Adrenal gland (tissue), 12 donors: Measurements from ENCODE around the gene CUEDC1. TPM values are rescaled to one million over a fixed set of nuclear protein-coding genes. Genes with fewer than 3 reads are reported as not detected.
"Not testable (repeated sequence)": the region's sequence is repeated elsewhere in the genome, so short reads cannot be mapped to it uniquely, and the experiment has no call there.

ENCODE experiments used
- DNase-seq, 7 donors: peaks; one replicate each; pipeline ENCODE4 v3.0.0-alpha.2; 2019 to 2020
- H3K27ac ChIP-seq, 5 donors: fragments of 200-600 bp; sonication (generic) in 4 of 5; 1 replicate in 3 of 5; 2 replicates in 2 of 5; pipeline versions ENCODE4 v1.5.1 to v1.8.0; 2016 to 2020; ENCODE audit warnings: mild to moderate bottlenecking in 1 of 5
- H3K27me3 ChIP-seq: fragments of 200-600 bp; 2 replicates; pipeline ENCODE4 v1.8.0; 2021
- H3K36me3 ChIP-seq, 2 donors: fragments of 200-600 bp; replicated peaks in 1 of 2; 1 replicate in 1 of 2; 2 replicates in 1 of 2; pipeline versions ENCODE4 v1.5.1 to v1.8.0; 2018 to 2022
- H3K4me1 ChIP-seq, 2 donors: fragments of 200-600 bp; replicated peaks in 1 of 2; 1 replicate in 1 of 2; 2 replicates in 1 of 2; pipeline versions ENCODE4 v1.5.1 to v1.8.0; 2018 to 2021
- H3K4me3 ChIP-seq, 4 donors: fragments of 200-600 bp; sonication (generic) in 3 of 4; one replicate each; pipeline ENCODE4 v1.5.1; 2016 to 2018
- H3K9me3 ChIP-seq, 3 donors: fragments of 200-600 bp; sonication (generic) in 1 of 3; replicated peaks in 1 of 3; 1 replicate in 2 of 3; 2 replicates in 1 of 3; pipeline versions ENCODE4 v1.5.1 to v1.8.0; 2016 to 2021
- POLR2A ChIP-seq, 2 donors: fragments of 450-650 bp; IDR thresholded peaks; one replicate each; pipeline ENCODE4 v1.6.1; 2017; ENCODE audit warnings: antibody characterized with exemption in 2 of 2, mild to moderate bottlenecking in 2 of 2, moderate library complexity in 1 of 2
- WGBS, 4 donors: extraction: QIAGEN DNeasy Blood & Tissue Kit in 2 of 4; methylation state at CpG; one replicate each; pipeline versions ENCODE4 v1.1.5 to v1.1.7; 2013 to 2017; 5-methylcytosine and 5-hydroxymethylcytosine counted together
- intact Hi-C, 2 donors: fragments of 100-400 bp; cut with DNase I; formaldehyde crosslinking; loops; one replicate each; pipeline versions ENCODE4 v1.14.1 to v1.15.0; 2022 to 2023
- polyA plus RNA-seq, 3 donors: library from polyadenylated mRNA; stranded (reverse); fragments of 200-250 nt in 2 of 3; fragments of 350-450 nt in 1 of 3; fragmentation: Illumina TruSeq in 1 of 3; extraction: RNeasy Lipid Tissue Mini Kit (QIAGEN cat#74804) in 1 of 3; gene quantifications; one replicate each; pipeline ENCODE4 v1.2.3, GENCODE V29; 2013 to 2014
- total RNA-seq, 9 donors: library from RNA; depleted of rRNA in 4 of 9; stranded (reverse); fragments of >200 nt in 4 of 9; fragments of 120-200 nt in 1 of 9; fragmentation: NEBNext Ultra II Directional in 1 of 9; extraction: Animal tissue kit (Norgen Biotek cat#: 25700) in 1 of 9; gene quantifications; one replicate each; pipeline versions ENCODE4 v1.1.0 to v1.2.4, GENCODE V29; 2013 to 2023
- TF ChIP-seq, protein P1 (sequence below), 6 experiments: fragments of 450-650 bp in 4 of 6; fragments of 200-600 bp in 2 of 6; sonication (generic) in 1 of 6; IDR thresholded peaks; 1 replicate in 5 of 6; 2 replicates in 1 of 6; pipeline versions ENCODE4 v1.5.1 to v1.8.0; 2016 to 2021; ENCODE audit warnings: antibody characterized with exemption in 6 of 6, mild to moderate bottlenecking in 2 of 6, moderate library complexity in 1 of 6
- donor health status: healthy with polysubstance abuse.
- donor health status: Bipolar disorder and iron deficiency.
- donor health status: DM: yes; HTN: yes; CAD: no.
- donor health status: DM: no; HTN: no; CAD: no.
- donor health status: DM: no; HTN: no; CAD: no.
- donor health status: DM: yes; HTN: yes; CAD: no.

Gene CUEDC1
- total and polyA plus RNA-seq, 12 donors: 9.4 to 47.3 (median 39.0) TPM

DNA sequence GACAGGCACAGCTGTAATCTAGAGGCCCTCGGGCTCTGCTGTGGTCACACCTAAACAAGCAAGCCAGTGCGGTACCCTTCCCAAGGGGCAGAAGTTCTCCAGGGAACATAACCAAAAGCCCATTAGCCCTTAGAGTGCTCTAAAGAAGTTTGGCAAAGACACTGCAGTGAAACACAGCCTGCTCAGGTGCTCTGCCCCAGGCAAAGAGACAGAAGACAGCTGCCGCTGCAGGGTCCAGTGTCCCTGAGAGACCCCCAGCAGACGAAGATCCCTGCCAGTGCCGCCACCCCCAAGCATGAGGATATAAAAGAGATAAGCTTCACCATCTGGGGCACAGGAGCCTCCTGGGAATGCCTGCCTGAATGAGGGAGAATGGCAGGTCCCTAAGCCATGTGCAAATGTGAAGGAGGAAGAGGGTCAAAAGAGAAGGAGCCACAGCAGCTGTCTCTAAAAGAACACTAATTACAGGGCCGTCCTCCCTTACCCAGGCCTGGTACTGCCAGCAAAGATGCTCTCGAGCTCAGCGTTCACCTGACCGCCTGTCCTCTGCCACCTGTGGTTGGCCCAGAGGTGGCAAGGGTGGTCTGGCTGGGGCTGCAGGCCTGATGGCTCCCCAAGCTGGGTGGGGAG, 29.7 kb downstream of the CUEDC1 start:
- peaks cover 28 to 44% of the 10 kb centered on the region in 2 donors for H3K4me1 ChIP-seq
- no peaks in the 10 kb centered on the region for H3K9me3 ChIP-seq
- H3K4me3 ChIP-seq: no peak overlapping the region
- 70 to 90% (median 83%) methylated on average over 8 to 9 of the region's 9 CpGs for WGBS, 4 donors
- DNase-seq: no peak
- no peaks in the 10 kb centered on the region for H3K36me3 ChIP-seq
- no peak overlapping the region for H3K27ac ChIP-seq
- TF ChIP-seq POLR2A (IDR thresholded peaks at IDR 0.05): no peak
- TF ChIP-seq, protein P1, sequence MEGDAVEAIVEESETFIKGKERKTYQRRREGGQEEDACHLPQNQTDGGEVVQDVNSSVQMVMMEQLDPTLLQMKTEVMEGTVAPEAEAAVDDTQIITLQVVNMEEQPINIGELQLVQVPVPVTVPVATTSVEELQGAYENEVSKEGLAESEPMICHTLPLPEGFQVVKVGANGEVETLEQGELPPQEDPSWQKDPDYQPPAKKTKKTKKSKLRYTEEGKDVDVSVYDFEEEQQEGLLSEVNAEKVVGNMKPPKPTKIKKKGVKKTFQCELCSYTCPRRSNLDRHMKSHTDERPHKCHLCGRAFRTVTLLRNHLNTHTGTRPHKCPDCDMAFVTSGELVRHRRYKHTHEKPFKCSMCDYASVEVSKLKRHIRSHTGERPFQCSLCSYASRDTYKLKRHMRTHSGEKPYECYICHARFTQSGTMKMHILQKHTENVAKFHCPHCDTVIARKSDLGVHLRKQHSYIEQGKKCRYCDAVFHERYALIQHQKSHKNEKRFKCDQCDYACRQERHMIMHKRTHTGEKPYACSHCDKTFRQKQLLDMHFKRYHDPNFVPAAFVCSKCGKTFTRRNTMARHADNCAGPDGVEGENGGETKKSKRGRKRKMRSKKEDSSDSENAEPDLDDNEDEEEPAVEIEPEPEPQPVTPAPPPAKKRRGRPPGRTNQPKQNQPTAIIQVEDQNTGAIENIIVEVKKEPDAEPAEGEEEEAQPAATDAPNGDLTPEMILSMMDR (IDR thresholded peaks at IDR 0.05): no peak
- H3K27me3 ChIP-seq: no peaks in the 10 kb centered on the region
- intact Hi-C loops: no loop called here

DNA sequence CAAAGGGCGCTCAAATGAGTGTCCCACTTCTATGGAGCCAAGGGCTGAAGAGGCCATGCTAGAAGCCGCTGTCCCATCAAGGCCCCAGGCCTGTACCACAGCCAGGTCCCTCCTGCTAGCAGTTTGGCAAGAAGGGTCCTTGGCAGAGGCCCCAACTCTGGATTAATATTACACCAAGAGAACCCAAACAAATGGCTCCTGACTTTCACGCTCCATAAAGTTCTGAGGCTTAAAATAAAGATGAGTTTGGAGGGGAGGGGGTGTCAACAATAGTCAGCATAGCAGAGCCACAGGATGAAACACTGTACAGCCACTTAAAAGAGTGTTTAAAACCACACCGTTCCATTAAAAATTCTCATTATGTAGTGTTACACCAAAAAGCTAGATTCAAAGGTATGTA, 30.5 kb downstream of the CUEDC1 start:
- H3K4me3 ChIP-seq: no peak overlapping the region
- intact Hi-C loops: no loop called here
- H3K27ac ChIP-seq: no peak overlapping the region
- no peaks in the 10 kb centered on the region for H3K36me3 ChIP-seq
- TF ChIP-seq, protein P1 (IDR thresholded peaks at IDR 0.05): no peak
- no peak for TF ChIP-seq POLR2A (IDR thresholded peaks at IDR 0.05)
- H3K9me3 ChIP-seq: no peaks in the 10 kb centered on the region
- H3K27me3 ChIP-seq: no peaks in the 10 kb centered on the region
- peaks cover 28 to 45% of the 10 kb centered on the region in 2 donors for H3K4me1 ChIP-seq
- WGBS, 4 donors: 60 to 91% (median 78%) methylated on average over 3 to 4 of the region's 4 CpGs
- peak in 2 of 7 donors; percentile 49 to 83 for DNase-seq

DNA sequence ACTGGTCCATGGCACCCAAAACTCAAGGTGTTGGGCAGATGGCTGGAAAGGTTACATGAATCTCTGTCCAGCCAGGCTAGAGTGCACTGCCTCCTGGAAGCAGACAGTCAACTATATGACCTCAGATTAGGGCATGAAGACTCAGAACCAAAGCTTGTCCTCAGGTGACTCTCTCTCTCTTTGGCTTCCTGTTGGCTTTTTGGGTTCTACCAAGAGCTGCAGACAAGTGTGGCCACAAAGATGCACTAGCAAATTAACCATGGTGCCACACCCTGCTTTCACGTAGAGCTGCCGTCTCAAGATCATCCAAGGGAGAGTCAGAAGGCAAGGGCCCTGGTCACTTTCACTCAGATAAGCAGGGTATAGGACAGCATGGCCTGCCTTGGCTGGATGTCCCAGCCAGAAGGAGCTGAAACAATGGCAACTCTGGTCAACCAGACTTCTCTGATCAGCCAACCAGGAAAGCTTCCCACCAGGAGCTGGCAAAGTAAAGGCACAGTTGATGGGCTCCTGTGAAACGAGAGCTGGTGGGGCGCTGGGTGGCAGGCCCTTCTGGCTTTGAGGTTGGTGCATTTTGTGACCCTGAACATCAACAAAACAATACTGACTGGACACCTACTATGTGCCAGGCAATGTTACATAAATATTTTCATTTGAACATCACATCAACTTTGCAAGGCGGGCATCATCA, 31.9 kb downstream of the CUEDC1 start:
- TF ChIP-seq, protein P1 (IDR thresholded peaks at IDR 0.05): no peak
- no peak for TF ChIP-seq POLR2A (IDR thresholded peaks at IDR 0.05)
- intact Hi-C loops: no loop called here
- Histone ChIP-seq H3K27me3 (no peaks in the 10 kb centered on the region), H3K27ac (no peak overlapping the region), H3K4me1 (peaks cover 28 to 48% of the 10 kb centered on the region in 2 donors), H3K36me3 (no peaks in the 10 kb centered on the region), H3K4me3 (no peak overlapping the region), H3K9me3 (no peaks in the 10 kb centered on the region)
- 77 to 98% (median 90%) methylated on average over 5 of the region's 5 CpGs for WGBS, 4 donors
- DNase-seq: no peak

DNA sequence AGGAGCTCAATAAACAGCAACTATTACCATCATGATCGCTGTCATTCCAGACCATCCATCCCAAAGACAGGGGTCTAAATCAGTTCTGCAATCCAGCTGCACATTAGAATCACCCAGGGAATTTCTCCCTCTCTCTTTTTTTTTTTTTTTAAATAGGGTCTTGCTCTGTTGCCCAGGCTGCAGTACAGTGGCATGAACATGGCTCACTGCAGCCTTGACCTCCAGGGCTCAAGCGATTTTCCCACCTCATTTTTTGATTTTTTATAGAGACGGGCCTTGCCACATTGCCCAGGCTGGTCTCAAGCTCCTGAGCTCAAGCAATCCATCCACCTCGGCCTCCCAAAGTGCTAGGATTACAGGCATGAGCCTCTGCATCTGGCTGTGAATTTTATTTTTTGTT, 32.5 kb downstream of the CUEDC1 start:
- H3K9me3 ChIP-seq, intact Hi-C loops, H3K36me3 ChIP-seq, H3K27me3 ChIP-seq, DNase-seq, H3K4me3 ChIP-seq: not testable (repeated sequence)
- WGBS, 4 donors: 80 to 96% (median 94%) methylated on average over 4 of the region's 4 CpGs
- Histone ChIP-seq H3K4me1 (peaks cover 28 to 51% of the 10 kb centered on the region in 2 donors), H3K27ac (peak overlapping the region in 2 of 5 donors; percentile 81 to 87)
